ENCODE measurements around the gene COX7A1. TPM values are rescaled to one million over a fixed set of nuclear protein-coding genes. Genes with fewer than 3 reads are reported as not detected.
A peak's percentile ranks its signal among the peaks of the same experiment; 100 is the strongest.
"Not testable (repeated sequence)": the region's sequence is repeated elsewhere in the genome, so short reads cannot be mapped to it uniquely, and the experiment has no call there.

COX7A1 gene
- total RNA-seq (2014; rRNA removed; shearing (Covaris generic)), result not detected in 2 replicates
- polyA plus RNA-seq (2015; cell fraction: cytosol; rRNA removed), result not detected in 2 replicates
- not detected in 2 replicates for polyA plus RNA-seq (2015; cell fraction: nucleus; rRNA removed)

GRCh38 chr19:36152352-36153091 is at the start of gene COX7A1:
TSS of gene COX7A1 (minus strand) at chr19:36152447. CDS start at chr19:36152407, 40 bp downstream.
- DNase-seq (ENCODE audit: low read depth, low spot score), result no peak
- in situ Hi-C loops (cut with HindIII; ENCODE audit: low pct_unique_long_range_greater_than_20kb, low sequenced_read_pairs), result no loop called here

- in situ Hi-C loops (cut with HindIII; ENCODE audit: low pct_unique_long_range_greater_than_20kb, low sequenced_read_pairs), result no loop called here
- DNase-seq (ENCODE audit: low read depth, low spot score), result no peak
Measured at GRCh38 chr19:36201684-36202083, 49.4 kb upstream of the COX7A1 start.

- in situ Hi-C loops (cut with HindIII; ENCODE audit: low pct_unique_long_range_greater_than_20kb, low sequenced_read_pairs), result no loop called here
Measured at GRCh38 chr19:36198119-36198518, 45.9 kb upstream of the COX7A1 start.

GRCh38 chr19:36196249-36196648 is 44.0 kb upstream of the COX7A1 start:
- in situ Hi-C loops (cut with HindIII; ENCODE audit: low pct_unique_long_range_greater_than_20kb, low sequenced_read_pairs), result no loop called here
- no peak for DNase-seq (ENCODE audit: low read depth, low spot score)

More at GRCh38 chr19:36198119-36198518, 45.9 kb upstream of the COX7A1 start:
- peak; percentile 43 for DNase-seq (ENCODE audit: low read depth, low spot score)

GRCh38 chr19:36186722-36187121 is 34.5 kb upstream of the COX7A1 start:
- in situ Hi-C loops (cut with HindIII; ENCODE audit: low pct_unique_long_range_greater_than_20kb, low sequenced_read_pairs); DNase-seq (ENCODE audit: low read depth, low spot score): not testable (repeated sequence)

DNA sequence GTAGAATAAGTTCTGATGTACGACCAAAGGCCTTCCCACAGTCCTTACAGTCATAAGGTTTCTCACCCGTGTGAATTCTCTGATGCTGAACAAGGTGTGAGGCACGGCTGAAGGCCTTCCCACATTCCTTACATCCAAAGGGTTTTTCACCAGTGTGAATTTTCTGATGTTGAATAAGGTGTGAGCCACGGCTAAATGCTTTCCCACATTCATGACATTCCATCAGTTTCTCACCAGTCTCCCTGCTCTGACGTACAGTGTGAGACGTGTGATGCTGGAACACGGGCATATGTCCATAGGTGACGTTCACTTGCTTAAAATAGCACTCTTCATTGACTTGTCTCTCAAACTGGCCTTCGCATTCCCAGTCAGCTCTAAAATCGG is 31.0 kb upstream of the COX7A1 start:
- no peak for DNase-seq (ENCODE audit: low read depth, low spot score)
- in situ Hi-C loops (cut with HindIII; ENCODE audit: low pct_unique_long_range_greater_than_20kb, low sequenced_read_pairs), result no loop called here

DNA sequence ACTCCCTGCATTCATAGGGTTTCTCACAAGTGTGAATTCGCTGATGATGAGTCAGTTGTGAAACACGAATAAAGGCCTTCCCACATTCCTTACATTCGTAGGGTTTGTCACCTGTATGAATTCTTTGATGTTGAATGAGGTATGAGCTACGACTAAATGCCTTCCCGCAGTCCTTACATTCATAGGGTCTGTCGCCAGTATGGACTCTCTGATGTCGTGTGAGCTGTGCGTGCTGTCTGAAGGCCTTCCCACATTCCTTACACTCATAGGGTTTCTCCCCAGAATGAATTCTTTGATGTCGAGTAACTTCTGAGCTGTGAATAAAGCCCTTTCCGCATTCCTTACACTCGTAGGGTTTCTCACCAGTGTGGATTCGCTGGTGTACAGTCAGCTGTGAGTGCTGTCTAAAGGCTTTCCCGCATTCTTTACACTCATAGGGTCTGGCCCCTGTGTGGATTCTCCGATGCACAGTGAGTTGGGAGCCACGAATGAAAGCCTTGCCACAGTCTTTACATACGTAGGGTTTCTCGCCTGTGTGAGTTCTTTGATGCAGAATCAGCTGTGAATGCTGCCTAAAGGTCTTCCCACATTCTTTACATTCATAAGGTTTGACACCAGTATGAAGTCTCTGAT is 30.5 kb upstream of the COX7A1 start:
- in situ Hi-C loops (cut with HindIII; ENCODE audit: low pct_unique_long_range_greater_than_20kb, low sequenced_read_pairs), result no loop called here
- no peak for DNase-seq (ENCODE audit: low read depth, low spot score)

- DNase-seq (ENCODE audit: low read depth, low spot score); in situ Hi-C loops (cut with HindIII; ENCODE audit: low pct_unique_long_range_greater_than_20kb, low sequenced_read_pairs): not testable (repeated sequence)
Measured at GRCh38 chr19:36179077-36179476, 26.8 kb upstream of the COX7A1 start.

- in situ Hi-C loops (cut with HindIII; ENCODE audit: low pct_unique_long_range_greater_than_20kb, low sequenced_read_pairs); DNase-seq (ENCODE audit: low read depth, low spot score): not testable (repeated sequence)
Measured at GRCh38 chr19:36173846-36174245, 21.6 kb upstream of the COX7A1 start.

- in situ Hi-C loops (cut with HindIII; ENCODE audit: low pct_unique_long_range_greater_than_20kb, low sequenced_read_pairs), result no loop called here
Measured at GRCh38 chr19:36172852-36173251, 20.6 kb upstream of the COX7A1 start.

GRCh38 chr19:36169084-36169760 is 17.0 kb upstream of the COX7A1 start:
- DNase-seq (ENCODE audit: low read depth, low spot score), result no peak

More at GRCh38 chr19:36172852-36173251, 20.6 kb upstream of the COX7A1 start:
- no peak for DNase-seq (ENCODE audit: low read depth, low spot score)

GRCh38 chr19:36163813-36164212 is 11.6 kb upstream of the COX7A1 start:
- in situ Hi-C loops (cut with HindIII; ENCODE audit: low pct_unique_long_range_greater_than_20kb, low sequenced_read_pairs), result no loop called here
- no peak for DNase-seq (ENCODE audit: low read depth, low spot score)

More at GRCh38 chr19:36169084-36169760, 17.0 kb upstream of the COX7A1 start:
- in situ Hi-C loops (cut with HindIII; ENCODE audit: low pct_unique_long_range_greater_than_20kb, low sequenced_read_pairs), result no loop called here

DNA sequence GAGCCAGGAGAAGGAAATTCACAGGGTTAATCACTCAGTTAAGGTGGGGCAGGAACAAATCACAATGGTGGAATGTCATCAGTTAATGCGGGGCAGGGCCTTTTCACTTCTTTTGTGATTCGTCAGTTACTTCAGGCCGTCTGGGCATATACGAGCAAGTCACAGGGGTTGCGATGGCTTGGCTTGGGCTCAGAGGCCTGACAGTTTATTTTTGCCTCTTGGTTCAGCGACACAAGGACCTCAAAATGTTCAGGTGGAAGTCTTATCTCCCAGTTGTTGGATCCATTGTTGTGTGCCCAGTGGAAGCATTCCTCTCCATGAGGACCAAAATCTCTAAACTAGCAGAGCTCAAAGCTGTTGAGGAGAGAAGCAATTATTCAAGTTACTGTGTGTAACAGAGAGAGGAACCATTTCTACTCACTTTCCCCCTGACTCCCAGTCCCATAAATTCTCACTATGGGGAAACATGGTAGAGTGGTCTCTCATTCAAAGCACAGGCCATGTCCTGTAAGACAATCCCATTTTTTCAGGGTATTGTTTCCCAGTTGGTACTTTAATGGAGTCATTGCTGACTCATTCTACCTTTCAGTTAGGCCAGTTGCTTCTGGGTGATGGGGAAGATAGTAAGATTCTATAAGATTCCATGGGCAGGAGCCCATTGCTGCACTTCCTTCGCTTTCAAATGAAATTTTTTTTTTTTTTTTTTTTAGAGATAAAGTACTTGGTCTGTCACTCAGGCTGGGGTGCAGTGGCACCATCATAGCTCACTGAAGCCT is 8.8 kb upstream of the COX7A1 start:
- no peak for DNase-seq (ENCODE audit: low read depth, low spot score)
- in situ Hi-C loops (cut with HindIII; ENCODE audit: low pct_unique_long_range_greater_than_20kb, low sequenced_read_pairs), result no loop called here

DNA sequence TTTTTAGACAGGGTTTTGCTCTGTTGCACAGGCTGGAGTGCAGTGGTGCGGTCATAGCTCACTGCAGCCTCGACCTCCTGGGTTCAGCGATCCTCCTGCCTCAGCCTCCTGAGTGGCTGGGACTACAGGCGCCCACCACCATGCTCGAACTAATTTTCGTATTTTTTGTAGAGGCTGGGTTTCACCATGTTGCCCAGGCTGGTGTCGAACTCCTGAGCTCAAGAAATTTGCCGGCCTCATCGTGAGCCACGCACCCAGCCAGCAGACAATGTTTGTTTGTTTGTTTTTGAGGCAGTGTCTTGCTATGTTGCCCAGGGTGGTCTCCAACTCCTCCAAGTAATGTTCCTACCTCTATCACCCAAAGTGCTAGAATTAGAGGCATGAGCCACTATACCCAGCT is 879 bp upstream of the COX7A1 start:
- no peak for DNase-seq (ENCODE audit: low read depth, low spot score)

GRCh38 chr19:36152019-36152351 is 262 bp downstream of the COX7A1 start:
- in situ Hi-C loops (cut with HindIII; ENCODE audit: low pct_unique_long_range_greater_than_20kb, low sequenced_read_pairs), result no loop called here
- DNase-seq (ENCODE audit: low read depth, low spot score), result no peak

More for the DNA sequence above, 879 bp upstream of the COX7A1 start:
- in situ Hi-C loops (cut with HindIII; ENCODE audit: low pct_unique_long_range_greater_than_20kb, low sequenced_read_pairs), result no loop called here

GRCh38 chr19:36151144-36152018 is 866 bp downstream of the COX7A1 start:
- DNase-seq (ENCODE audit: low read depth, low spot score), result no peak
- in situ Hi-C loops (cut with HindIII; ENCODE audit: low pct_unique_long_range_greater_than_20kb, low sequenced_read_pairs), result no loop called here

DNA sequence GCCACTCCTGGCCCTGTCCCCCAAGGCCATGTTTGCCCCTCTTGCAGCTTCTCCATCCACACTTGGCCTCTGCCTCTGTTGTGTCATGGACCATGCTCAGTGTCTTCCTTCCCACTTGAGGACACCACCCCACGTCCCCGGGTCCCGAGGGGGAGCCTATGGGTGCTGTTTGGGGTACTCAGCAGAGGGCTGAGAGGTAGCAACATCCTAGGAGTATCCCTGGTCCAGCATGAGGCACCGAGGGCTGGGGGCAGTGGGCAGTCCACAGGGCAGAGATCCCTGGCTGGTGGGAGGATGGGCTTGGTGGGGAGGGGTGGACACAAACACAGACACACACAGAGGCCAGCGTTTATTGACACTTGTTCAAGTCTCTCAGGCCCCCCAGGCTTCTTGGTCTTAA is 1.7 kb downstream of the COX7A1 start:
- in situ Hi-C loops (cut with HindIII; ENCODE audit: low pct_unique_long_range_greater_than_20kb, low sequenced_read_pairs), result no loop called here
- no peak for DNase-seq (ENCODE audit: low read depth, low spot score)

Data from SK-MEL-5 (cell line).